ENCODE measurements around the gene SLC6A12. TPM values are rescaled to one million over a fixed set of nuclear protein-coding genes. Genes with fewer than 3 reads are reported as not detected.
A peak's percentile ranks its signal among the peaks of the same experiment; 100 is the strongest.

The SLC6A12 gene
- total and polyA plus RNA-seq, 2 donors from 2014 or later, result 45.6 to 130 TPM

GRCh38 chr12:177336-177979, 36.5 kb downstream of the SLC6A12 start:
- TF ChIP-seq CTCF (IDR thresholded peaks at IDR 0.05; ENCODE audit: borderline replicate concordance, extremely low read depth, insufficient read depth), result no peak
- FAIRE-seq (no peak), DNase-seq (no peak)
- H3K27ac ChIP-seq (ENCODE audit: low read depth in 2 of 2, low read length in 2 of 2), result peak overlapping the region; percentile 39 to 89
- no peak overlapping the region for H3K4me3 ChIP-seq (ENCODE audit: low read length in 3 of 3)
- peaks cover 3 to 51% (median 31%) of the 10 kb centered on the region in 3 donors for H3K4me1 ChIP-seq (ENCODE audit: control insufficient read depth in 2 of 3, insufficient read depth in 2 of 3, low read depth in 1 of 3, low read length in 3 of 3)
- H3K36me3 ChIP-seq (ENCODE audit: control insufficient read depth in 2 of 3, insufficient read depth in 3 of 3, low read length in 3 of 3), result no peaks in the 10 kb centered on the region
- H3K27me3 ChIP-seq (ENCODE audit: control insufficient read depth, insufficient read depth, low read length), result no peaks in the 10 kb centered on the region
- peak overlapping the region in 1 of 3 donors; percentile 69 for H3K9ac ChIP-seq (ENCODE audit: low read length in 3 of 3)
- H3K9me3 ChIP-seq (ENCODE audit: control insufficient read depth in 2 of 3, insufficient read depth in 1 of 3, low read length in 3 of 3), result no peaks in the 10 kb centered on the region
- intact Hi-C loops (cut with DNase I), result no loop called here

- DNase-seq, result peak in 1 of 5 donors; percentile 50
- Histone ChIP-seq H3K27ac (ENCODE audit: low read depth in 2 of 2, low read length in 2 of 2) (peak overlapping the region; percentile 39 to 89), H3K4me1 (ENCODE audit: control insufficient read depth in 2 of 3, insufficient read depth in 2 of 3, low read depth in 1 of 3, low read length in 3 of 3) (peaks cover 3 to 47% (median 31%) of the 10 kb centered on the region in 3 donors), H3K27me3 (ENCODE audit: control insufficient read depth, insufficient read depth, low read length) (no peaks in the 10 kb centered on the region), H3K9me3 (ENCODE audit: control insufficient read depth in 2 of 3, insufficient read depth in 1 of 3, low read length in 3 of 3) (no peaks in the 10 kb centered on the region), H3K9ac (ENCODE audit: low read length in 3 of 3) (peak overlapping the region in 1 of 3 donors; percentile 69), H3K36me3 (ENCODE audit: control insufficient read depth in 2 of 3, insufficient read depth in 3 of 3, low read length in 3 of 3) (no peaks in the 10 kb centered on the region), H3K4me3 (ENCODE audit: low read length in 3 of 3) (no peak overlapping the region)
- intact Hi-C loops (cut with DNase I), result no loop called here
- no peak for TF ChIP-seq CTCF (IDR thresholded peaks at IDR 0.05; ENCODE audit: borderline replicate concordance, extremely low read depth, insufficient read depth)
- no peak for FAIRE-seq
Observed at GRCh38 chr12:176321-177181, 37.4 kb downstream of the SLC6A12 start.

- FAIRE-seq (no peak), DNase-seq (no peak)
- Histone ChIP-seq H3K4me1 (ENCODE audit: control insufficient read depth in 2 of 3, insufficient read depth in 2 of 3, low read depth in 1 of 3, low read length in 3 of 3) (peaks cover 3 to 44% (median 31%) of the 10 kb centered on the region in 3 donors), H3K4me3 (ENCODE audit: low read length in 3 of 3) (no peak overlapping the region), H3K36me3 (ENCODE audit: control insufficient read depth in 2 of 3, insufficient read depth in 3 of 3, low read length in 3 of 3) (no peaks in the 10 kb centered on the region), H3K9me3 (ENCODE audit: control insufficient read depth in 2 of 3, insufficient read depth in 1 of 3, low read length in 3 of 3) (no peaks in the 10 kb centered on the region), H3K27ac (ENCODE audit: low read depth in 2 of 2, low read length in 2 of 2) (peak overlapping the region in 1 of 2 donors; percentile 89), H3K27me3 (ENCODE audit: control insufficient read depth, insufficient read depth, low read length) (no peaks in the 10 kb centered on the region), H3K9ac (ENCODE audit: low read length in 3 of 3) (peak overlapping the region in 1 of 3 donors; percentile 10)
- TF ChIP-seq CTCF (IDR thresholded peaks at IDR 0.05; ENCODE audit: borderline replicate concordance, extremely low read depth, insufficient read depth), result no peak
- intact Hi-C loops (cut with DNase I), result no loop called here
Observed at GRCh38 chr12:175759-176158, 38.2 kb downstream of the SLC6A12 start.
